ENCODE measurements around the gene KNDC1. TPM values are rescaled to one million over a fixed set of nuclear protein-coding genes. Genes with fewer than 3 reads are reported as not detected.
A peak's percentile ranks its signal among the peaks of the same experiment; 100 is the strongest.

Gene KNDC1
- total RNA-seq, 6 experiments from 2014 or later = 0.54 to 11.6 (median 8.2) TPM

DNA sequence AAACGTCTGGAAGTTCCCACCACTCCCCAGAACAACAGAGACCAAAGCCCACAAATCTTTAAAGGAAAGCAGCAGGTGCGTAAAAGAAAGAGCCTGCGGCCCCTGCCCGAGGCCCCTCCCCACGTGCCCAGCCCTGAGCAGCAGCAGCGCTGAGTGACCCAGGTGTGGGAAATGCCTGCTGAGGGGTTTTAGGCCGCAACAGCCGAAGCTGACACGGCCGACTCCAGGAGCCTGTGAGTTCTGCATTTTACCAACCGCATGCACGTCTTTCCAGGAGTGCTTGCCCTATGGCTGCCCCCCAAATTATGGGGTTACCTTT, 1.6 kb upstream of the KNDC1 start:
- H3K4me3 ChIP-seq = no peak overlapping the region
- DNase-seq (no peak), ATAC-seq (no peak)
- H3K27me3 ChIP-seq = no peaks in the 10 kb centered on the region
- peaks cover 0 to 32% (median 11%) of the 10 kb centered on the region in 4 donors for H3K4me1 ChIP-seq
- no peak overlapping the region for H3K27ac ChIP-seq
- 67% methylated on average over 3 of the region's 12 CpGs for WGBS (ENCODE audit: insufficient coverage, low coverage, low lambda C conversion rate, missing lambda C conversion rate)
- intact Hi-C loops (cut with DNase I) = no loop called here
- no peaks in the 10 kb centered on the region for H3K9me3 ChIP-seq
- no peak for TF ChIP-seq POLR2A (IDR thresholded peaks at IDR 0.05)
- TF ChIP-seq, protein P1, sequence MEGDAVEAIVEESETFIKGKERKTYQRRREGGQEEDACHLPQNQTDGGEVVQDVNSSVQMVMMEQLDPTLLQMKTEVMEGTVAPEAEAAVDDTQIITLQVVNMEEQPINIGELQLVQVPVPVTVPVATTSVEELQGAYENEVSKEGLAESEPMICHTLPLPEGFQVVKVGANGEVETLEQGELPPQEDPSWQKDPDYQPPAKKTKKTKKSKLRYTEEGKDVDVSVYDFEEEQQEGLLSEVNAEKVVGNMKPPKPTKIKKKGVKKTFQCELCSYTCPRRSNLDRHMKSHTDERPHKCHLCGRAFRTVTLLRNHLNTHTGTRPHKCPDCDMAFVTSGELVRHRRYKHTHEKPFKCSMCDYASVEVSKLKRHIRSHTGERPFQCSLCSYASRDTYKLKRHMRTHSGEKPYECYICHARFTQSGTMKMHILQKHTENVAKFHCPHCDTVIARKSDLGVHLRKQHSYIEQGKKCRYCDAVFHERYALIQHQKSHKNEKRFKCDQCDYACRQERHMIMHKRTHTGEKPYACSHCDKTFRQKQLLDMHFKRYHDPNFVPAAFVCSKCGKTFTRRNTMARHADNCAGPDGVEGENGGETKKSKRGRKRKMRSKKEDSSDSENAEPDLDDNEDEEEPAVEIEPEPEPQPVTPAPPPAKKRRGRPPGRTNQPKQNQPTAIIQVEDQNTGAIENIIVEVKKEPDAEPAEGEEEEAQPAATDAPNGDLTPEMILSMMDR (IDR thresholded peaks at IDR 0.05) = no peak
- H3K36me3 ChIP-seq = no peaks in the 10 kb centered on the region

DNA sequence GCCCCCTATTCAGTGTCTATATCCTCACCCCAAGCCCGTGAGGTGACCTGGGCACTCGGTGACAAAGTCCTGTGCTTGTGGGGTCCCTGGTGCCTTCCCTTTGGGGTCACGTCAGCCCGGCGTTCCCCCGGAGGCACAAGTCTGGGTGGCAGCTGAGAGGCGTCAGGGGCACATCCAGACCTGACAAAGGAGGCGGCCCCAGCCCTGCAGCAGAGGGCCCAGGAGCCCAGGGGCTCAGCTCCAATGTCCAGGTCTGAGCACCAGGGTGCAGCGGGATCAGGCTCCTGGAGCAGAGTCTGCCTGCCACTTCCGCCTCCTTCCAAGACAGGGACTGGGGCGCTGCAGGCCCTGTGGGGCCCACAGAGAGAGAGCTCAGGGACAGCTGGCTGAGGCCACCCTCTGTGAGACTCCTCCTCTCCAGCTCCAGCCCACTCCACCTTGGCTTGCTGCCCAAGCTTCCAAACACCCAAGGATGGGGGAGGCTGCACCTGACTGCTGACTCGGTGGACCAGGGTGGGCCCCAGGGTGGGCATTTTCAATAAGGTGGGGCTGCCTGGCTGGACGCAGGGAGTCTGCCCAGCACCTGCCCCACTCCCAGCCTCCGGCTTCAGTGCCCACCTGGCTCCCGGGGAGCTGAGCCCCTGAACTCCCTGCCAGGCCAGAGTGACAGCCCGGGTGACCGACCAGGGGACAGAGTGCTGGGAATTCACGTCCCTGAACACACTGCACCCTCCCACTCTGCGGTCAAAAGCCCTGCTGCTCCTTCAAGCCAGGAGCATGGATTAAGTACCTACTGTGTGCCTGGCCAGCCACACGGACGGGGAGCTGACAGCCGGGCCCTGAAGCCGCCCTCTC, 1.0 kb upstream of the KNDC1 start:
- TF ChIP-seq POLR2A (IDR thresholded peaks at IDR 0.05) = no peak
- TF ChIP-seq, protein P1 (IDR thresholded peaks at IDR 0.05) = no peak
- H3K36me3 ChIP-seq = no peaks in the 10 kb centered on the region
- H3K4me3 ChIP-seq = no peak overlapping the region
- H3K27me3 ChIP-seq = no peaks in the 10 kb centered on the region
- peak; percentile 45 to 57 (median 48) for DNase-seq
- H3K4me1 ChIP-seq = peaks cover 0 to 34% (median 11%) of the 10 kb centered on the region in 4 donors
- WGBS (ENCODE audit: insufficient coverage, low coverage, low lambda C conversion rate, missing lambda C conversion rate) = 44% methylated on average over 9 of the region's 23 CpGs
- no peaks in the 10 kb centered on the region for H3K9me3 ChIP-seq
- intact Hi-C loops (cut with DNase I) = no loop called here
- peak in 2 of 4 donors; percentile 13 to 37 for ATAC-seq
- no peak overlapping the region for H3K27ac ChIP-seq

GRCh38 chr10:133159611-133159949, 439 bp upstream of the KNDC1 start:
- 0% methylated on average over 2 of the region's 18 CpGs for WGBS (ENCODE audit: insufficient coverage, low coverage, low lambda C conversion rate, missing lambda C conversion rate)
- ATAC-seq (no peak), DNase-seq (peak in 2 of 3 donors; percentile 42 to 47)
- Histone ChIP-seq H3K27ac (no peak overlapping the region), H3K4me3 (no peak overlapping the region), H3K4me1 (peaks cover 0 to 34% (median 11%) of the 10 kb centered on the region in 4 donors), H3K36me3 (no peaks in the 10 kb centered on the region), H3K27me3 (no peaks in the 10 kb centered on the region), H3K9me3 (no peaks in the 10 kb centered on the region)
- intact Hi-C loops (cut with DNase I) = no loop called here
- TF ChIP-seq, protein P1 (IDR thresholded peaks at IDR 0.05) = no peak
- no peak for TF ChIP-seq POLR2A (IDR thresholded peaks at IDR 0.05)

- ATAC-seq = no peak
- no peaks in the 10 kb centered on the region for H3K36me3 ChIP-seq
- no peaks in the 10 kb centered on the region for H3K9me3 ChIP-seq
- H3K27me3 ChIP-seq = no peaks in the 10 kb centered on the region
- H3K27ac ChIP-seq = no peak overlapping the region
- H3K4me3 ChIP-seq = peak overlapping the region; percentile 40 to 57 (median 47)
- 11% methylated on average over 7 of the region's 29 CpGs for WGBS (ENCODE audit: insufficient coverage, low coverage, low lambda C conversion rate, missing lambda C conversion rate)
- TF ChIP-seq POLR2A (IDR thresholded peaks at IDR 0.05) = no peak
- DNase-seq = peak; percentile 23 to 52 (median 49)
- H3K4me1 ChIP-seq = peaks cover 0 to 34% (median 11%) of the 10 kb centered on the region in 4 donors
- intact Hi-C loops (cut with DNase I) = no loop called here
Observed at GRCh38 chr10:133160826-133161471, 930 bp downstream of the KNDC1 start.

All from right lobe of liver (tissue), 6 donors.